Measurements from ENCODE around the gene GORASP1. TPM values are rescaled to one million over a fixed set of nuclear protein-coding genes. Genes with fewer than 3 reads are reported as not detected.

GORASP1 gene
- total and polyA plus RNA-seq, 5 experiments from 2014 or later, result 10.2 to 41.2 (median 13.8) TPM

GRCh38 chr3:39096775-39097174, 10.7 kb downstream of the GORASP1 start:
- H3K4me3 Mint-ChIP-seq, result no peak overlapping the region
- H3K27ac Mint-ChIP-seq, result peak overlapping the region in 5 of 10 donors; percentile 6 to 69 (median 55)
- H3K9me3 Mint-ChIP-seq, result no peaks in the 10 kb centered on the region
- ATAC-seq (no peak), DNase-seq (no peak)
- POLR2A ChIA-PET, result no interaction called here
- H3K36me3 Mint-ChIP-seq, result peaks cover 0 to 67% (median 12%) of the 10 kb centered on the region in 3 donors
- H3K27me3 Mint-ChIP-seq, result no peaks in the 10 kb centered on the region
- H3K4me1 Mint-ChIP-seq, result peaks cover 4 to 7% (median 6%) of the 10 kb centered on the region in 4 donors

- POLR2A ChIA-PET, result no interaction called here
- DNase-seq (no peak), ATAC-seq (no peak)
- peaks cover 0 to 77% (median 12%) of the 10 kb centered on the region in 3 donors for H3K36me3 Mint-ChIP-seq
- peaks cover 0 to 2% (median 0%) of the 10 kb centered on the region in 4 donors for H3K4me1 Mint-ChIP-seq
- no peaks in the 10 kb centered on the region for H3K27me3 Mint-ChIP-seq
- peak overlapping the region in 2 of 10 donors; percentile 23 to 73 for H3K27ac Mint-ChIP-seq
- no peaks in the 10 kb centered on the region for H3K9me3 Mint-ChIP-seq
- H3K4me3 Mint-ChIP-seq, result no peak overlapping the region
Observed at GRCh38 chr3:39095778-39096177, 11.6 kb downstream of the GORASP1 start.

GRCh38 chr3:39094851-39095677, 12.4 kb downstream of the GORASP1 start:
- Mint-ChIP-seq H3K27ac (peak overlapping the region in 4 of 10 donors; percentile 13 to 68 (median 29)), H3K27me3 (no peaks in the 10 kb centered on the region), H3K9me3 (no peaks in the 10 kb centered on the region), H3K4me3 (no peak overlapping the region), H3K4me1 (peaks cover 0 to 2% (median 0%) of the 10 kb centered on the region in 4 donors), H3K36me3 (peaks cover 0 to 84% (median 12%) of the 10 kb centered on the region in 3 donors)
- POLR2A ChIA-PET, result no interaction called here
- DNase-seq (no peak), ATAC-seq (no peak)

GRCh38 chr3:39090922-39091321, 16.5 kb downstream of the GORASP1 start:
- no peak overlapping the region for H3K4me3 Mint-ChIP-seq
- ATAC-seq (no peak), DNase-seq (no peak)
- peaks cover 0 to 98% (median 13%) of the 10 kb centered on the region in 3 donors for H3K36me3 Mint-ChIP-seq
- peak overlapping the region in 3 of 10 donors; percentile 2 to 28 (median 6) for H3K27ac Mint-ChIP-seq
- POLR2A ChIA-PET, result no interaction called here
- H3K9me3 Mint-ChIP-seq, result no peaks in the 10 kb centered on the region
- H3K27me3 Mint-ChIP-seq, result no peaks in the 10 kb centered on the region
- peaks cover 0 to 7% (median under 1%) of the 10 kb centered on the region in 4 donors for H3K4me1 Mint-ChIP-seq

DNA sequence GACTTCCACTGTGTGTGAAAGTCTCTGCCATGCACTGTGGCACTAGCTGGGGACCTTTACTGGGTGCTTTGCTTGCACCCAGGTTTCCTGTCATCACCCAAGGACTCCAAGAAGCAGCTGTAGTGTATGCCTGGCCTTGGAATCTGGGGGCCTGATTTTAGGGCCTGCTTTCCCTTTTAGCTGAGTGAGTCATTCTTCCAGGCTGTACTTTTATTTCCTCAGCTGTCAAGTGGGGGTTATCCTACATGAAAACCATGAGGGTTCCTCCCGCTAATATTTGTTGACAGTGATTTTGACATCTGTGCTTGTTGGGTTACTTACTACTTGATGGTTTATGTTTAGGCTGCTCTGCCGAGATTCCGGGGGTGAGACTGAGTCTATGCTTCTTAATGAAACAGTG, 18.5 kb downstream of the GORASP1 start:
- no peaks in the 10 kb centered on the region for H3K9me3 Mint-ChIP-seq
- no peak overlapping the region for H3K27ac Mint-ChIP-seq
- H3K4me3 Mint-ChIP-seq, result no peak overlapping the region
- no peaks in the 10 kb centered on the region for H3K27me3 Mint-ChIP-seq
- H3K4me1 Mint-ChIP-seq, result peaks cover 0 to 11% (median under 1%) of the 10 kb centered on the region in 4 donors
- ATAC-seq (no peak), DNase-seq (no peak)
- peaks cover 0 to 97% (median 17%) of the 10 kb centered on the region in 3 donors for H3K36me3 Mint-ChIP-seq
- POLR2A ChIA-PET, result no interaction called here

- Mint-ChIP-seq H3K36me3 (peaks cover 0 to 97% (median 17%) of the 10 kb centered on the region in 3 donors), H3K27ac (peak overlapping the region in 4 of 10 donors; percentile 44 to 67 (median 62)), H3K9me3 (no peaks in the 10 kb centered on the region), H3K4me3 (no peak overlapping the region), H3K27me3 (no peaks in the 10 kb centered on the region), H3K4me1 (peaks cover 0 to 11% (median under 1%) of the 10 kb centered on the region in 4 donors)
- DNase-seq (no peak), ATAC-seq (no peak)
- POLR2A ChIA-PET, result no interaction called here
Observed at GRCh38 chr3:39088456-39088855, 19.0 kb downstream of the GORASP1 start.

DNA sequence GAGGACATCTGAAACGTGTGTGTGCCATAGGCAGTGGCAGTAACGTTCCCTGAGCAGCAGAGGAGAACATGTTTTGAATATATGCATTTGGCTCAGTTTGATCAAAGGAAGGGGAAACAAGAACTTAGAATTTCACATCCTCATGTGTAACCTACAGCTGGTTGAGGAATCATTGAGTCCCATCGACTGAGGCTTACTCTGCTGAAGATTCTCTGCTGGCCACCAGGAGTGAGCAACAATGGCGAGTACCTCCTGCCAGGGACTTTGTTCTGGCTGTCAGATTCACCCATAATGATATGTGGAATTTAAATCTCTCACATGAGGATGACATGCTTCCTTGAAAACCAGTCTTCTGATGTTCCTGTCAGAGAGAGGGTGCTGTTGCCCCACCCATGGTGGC, 21.3 kb downstream of the GORASP1 start:
- peaks cover 0 to 11% (median 0%) of the 10 kb centered on the region in 4 donors for H3K4me1 Mint-ChIP-seq
- POLR2A ChIA-PET, result no interaction called here
- H3K36me3 Mint-ChIP-seq, result peaks cover 0 to 93% (median 10%) of the 10 kb centered on the region in 3 donors
- H3K9me3 Mint-ChIP-seq, result no peaks in the 10 kb centered on the region
- no peak overlapping the region for H3K4me3 Mint-ChIP-seq
- H3K27me3 Mint-ChIP-seq, result no peaks in the 10 kb centered on the region
- ATAC-seq, result no peak
- H3K27ac Mint-ChIP-seq, result peak overlapping the region in 2 of 10 donors; percentile 14 to 40
- no peak for DNase-seq

GRCh38 chr3:39082666-39083313, 24.6 kb downstream of the GORASP1 start:
- Mint-ChIP-seq H3K4me3 (no peak overlapping the region), H3K27me3 (no peaks in the 10 kb centered on the region), H3K27ac (peak overlapping the region in 9 of 10 donors; percentile 5 to 72 (median 23)), H3K4me1 (peaks cover 0 to 11% (median 4%) of the 10 kb centered on the region in 4 donors), H3K36me3 (peaks cover 0 to 79% (median 14%) of the 10 kb centered on the region in 3 donors), H3K9me3 (no peaks in the 10 kb centered on the region)
- POLR2A ChIA-PET, result no interaction called here
- no peak for ATAC-seq
- DNase-seq, result no peak

GRCh38 chr3:39080026-39080425, 27.4 kb downstream of the GORASP1 start:
- Mint-ChIP-seq H3K27ac (peak overlapping the region in 2 of 10 donors; percentile 18 to 25), H3K9me3 (no peaks in the 10 kb centered on the region), H3K36me3 (peaks cover 7 to 79% (median 25%) of the 10 kb centered on the region in 3 donors), H3K27me3 (no peaks in the 10 kb centered on the region), H3K4me1 (peaks cover 0 to 6% (median 1%) of the 10 kb centered on the region in 4 donors), H3K4me3 (no peak overlapping the region)
- DNase-seq (no peak), ATAC-seq (peak in 1 of 2 donors; percentile 18)
- POLR2A ChIA-PET, result no interaction called here

DNA sequence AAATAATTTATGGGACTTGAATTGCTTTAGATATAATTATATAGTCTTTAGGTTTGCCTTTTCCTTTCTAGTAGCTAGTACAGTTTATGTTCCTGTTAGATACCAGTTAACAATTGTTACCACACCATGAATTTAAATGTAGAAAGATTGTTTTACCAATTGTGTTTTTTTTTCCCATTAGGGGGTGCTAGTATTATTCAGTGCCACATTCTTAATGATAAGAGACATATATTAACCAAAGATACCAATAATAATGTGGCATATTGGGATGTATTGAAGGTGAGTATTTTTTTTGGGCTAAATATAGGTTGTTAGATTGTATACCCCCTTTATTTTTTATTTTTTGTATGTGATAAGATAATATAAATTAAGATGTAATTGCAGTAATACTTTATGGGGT, 27.9 kb downstream of the GORASP1 start:
- DNase-seq (no peak), ATAC-seq (no peak)
- H3K27me3 Mint-ChIP-seq, result no peaks in the 10 kb centered on the region
- no peak overlapping the region for H3K4me3 Mint-ChIP-seq
- peaks cover 0 to 6% (median 1%) of the 10 kb centered on the region in 4 donors for H3K4me1 Mint-ChIP-seq
- H3K27ac Mint-ChIP-seq, result no peak overlapping the region
- POLR2A ChIA-PET, result no interaction called here
- H3K9me3 Mint-ChIP-seq, result no peaks in the 10 kb centered on the region
- peaks cover 11 to 79% (median 25%) of the 10 kb centered on the region in 3 donors for H3K36me3 Mint-ChIP-seq

- no peak overlapping the region for H3K4me3 Mint-ChIP-seq
- H3K27ac Mint-ChIP-seq, result peak overlapping the region in 2 of 10 donors; percentile 22 to 29
- H3K4me1 Mint-ChIP-seq, result peaks cover 0 to 6% (median 1%) of the 10 kb centered on the region in 4 donors
- POLR2A ChIA-PET, result interaction anchor here (0.7 kb wide), 1 partner anchor 72 kb away, joined by 3 read pairs; no protein-coding TSS in a partner anchor
- no peak for ATAC-seq
- no peaks in the 10 kb centered on the region for H3K9me3 Mint-ChIP-seq
- no peak for DNase-seq
- no peaks in the 10 kb centered on the region for H3K27me3 Mint-ChIP-seq
- H3K36me3 Mint-ChIP-seq, result peaks cover 20 to 85% (median 37%) of the 10 kb centered on the region in 3 donors
Observed at GRCh38 chr3:39075910-39076309, 31.5 kb downstream of the GORASP1 start.

DNA sequence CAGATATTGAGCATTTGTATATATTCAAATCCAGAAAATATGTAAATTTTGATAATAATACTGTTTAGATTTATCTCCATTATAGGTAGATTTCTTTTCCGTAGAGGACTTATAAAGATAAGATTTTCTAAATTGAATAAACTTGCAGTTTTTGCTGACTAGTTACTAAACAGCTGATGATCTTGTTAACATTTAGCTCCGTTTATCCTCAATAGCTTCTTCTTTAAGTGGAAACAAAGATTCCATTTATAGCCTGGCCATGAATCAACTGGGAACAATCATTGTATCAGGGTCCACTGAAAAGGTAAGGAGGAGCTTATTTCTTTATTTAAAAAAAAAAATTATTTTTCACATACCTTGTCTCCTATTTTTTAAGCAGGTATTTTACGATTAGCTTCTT, 38.9 kb downstream of the GORASP1 start:
- Mint-ChIP-seq H3K9me3 (no peaks in the 10 kb centered on the region), H3K4me1 (peaks cover 0 to 10% (median 9%) of the 10 kb centered on the region in 4 donors), H3K27ac (no peak overlapping the region), H3K4me3 (no peak overlapping the region), H3K27me3 (no peaks in the 10 kb centered on the region), H3K36me3 (peaks cover 12 to 84% (median 34%) of the 10 kb centered on the region in 3 donors)
- ATAC-seq (no peak), DNase-seq (no peak)
- POLR2A ChIA-PET, result interaction anchor here (0.5 kb wide), 1 partner anchor 723 kb away, joined by 6 read pairs; no protein-coding TSS in a partner anchor

DNA sequence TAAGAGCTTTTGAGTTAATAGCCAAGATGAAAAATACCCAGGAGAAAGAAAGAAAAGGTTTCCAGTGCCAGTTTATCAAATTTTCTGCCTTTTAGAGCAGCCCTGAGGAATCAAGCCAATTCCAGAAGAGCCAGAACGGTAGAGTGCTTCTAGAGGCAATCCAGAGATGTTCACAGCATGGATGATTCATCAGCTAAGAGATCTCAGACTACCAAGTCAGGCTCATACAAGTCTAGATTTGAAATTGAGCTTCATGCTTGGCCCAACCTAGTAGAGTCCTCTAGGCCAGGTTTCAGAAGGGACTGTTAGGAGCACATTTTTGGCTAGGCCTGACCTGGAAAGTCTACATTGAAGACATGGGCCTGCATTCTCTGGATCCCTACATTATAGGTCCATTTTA, 40.1 kb downstream of the GORASP1 start:
- no peak overlapping the region for H3K4me3 Mint-ChIP-seq
- H3K36me3 Mint-ChIP-seq, result peaks cover 5 to 80% (median 31%) of the 10 kb centered on the region in 3 donors
- no peak for DNase-seq
- no peak overlapping the region for H3K27ac Mint-ChIP-seq
- no peak for ATAC-seq
- H3K4me1 Mint-ChIP-seq, result peaks cover 2 to 17% (median 13%) of the 10 kb centered on the region in 4 donors
- H3K9me3 Mint-ChIP-seq, result no peaks in the 10 kb centered on the region
- H3K27me3 Mint-ChIP-seq, result no peaks in the 10 kb centered on the region
- POLR2A ChIA-PET, result no interaction called here

Data from naive thymus-derived CD8-positive, alpha-beta T cell (primary cell).